ENCODE results near the gene HUNK.

HUNK gene

GRCh38 chr21:31999810-32000468, 127.1 kb downstream of the HUNK start:
- H3K27ac ChIP-seq, result no peak overlapping the region
- TF ChIP-seq ZFX (IDR thresholded peaks at IDR 0.05; ENCODE audit: borderline replicate concordance) (no peak), CTCF (IDR thresholded peaks at IDR 0.05) (no peak)

GRCh38 chr21:32001390-32001789, 128.6 kb downstream of the HUNK start:
- TF ChIP-seq ZFX (IDR thresholded peaks at IDR 0.05; ENCODE audit: borderline replicate concordance), result no peak
- no peak for TF ChIP-seq CTCF (IDR thresholded peaks at IDR 0.05)
- no peak overlapping the region for H3K27ac ChIP-seq

- TF ChIP-seq ZFX (IDR thresholded peaks at IDR 0.05; ENCODE audit: borderline replicate concordance), result no peak
- no peak for TF ChIP-seq CTCF (IDR thresholded peaks at IDR 0.05)
These were observed 130.6 kb downstream of the HUNK start for GRCh38 chr21:32003411-32003810.

GRCh38 chr21:32004291-32004690, 131.5 kb downstream of the HUNK start:
- no peak overlapping the region for H3K27ac ChIP-seq
- TF ChIP-seq CTCF (IDR thresholded peaks at IDR 0.05) (no peak), ZFX (IDR thresholded peaks at IDR 0.05; ENCODE audit: borderline replicate concordance) (no peak)

More at GRCh38 chr21:32003411-32003810, 130.6 kb downstream of the HUNK start:
- no peak overlapping the region for H3K27ac ChIP-seq

- no peak overlapping the region for H3K27ac ChIP-seq
- TF ChIP-seq ZFX (IDR thresholded peaks at IDR 0.05; ENCODE audit: borderline replicate concordance) (no peak), CTCF (IDR thresholded peaks at IDR 0.05) (no peak)
These were observed 134.6 kb downstream of the HUNK start for GRCh38 chr21:32007456-32007855.

- no peak overlapping the region for H3K27ac ChIP-seq
- TF ChIP-seq ZFX (IDR thresholded peaks at IDR 0.05; ENCODE audit: borderline replicate concordance) (no peak), CTCF (IDR thresholded peaks at IDR 0.05) (no peak)
These were observed 135.9 kb downstream of the HUNK start for GRCh38 chr21:32008714-32009113.

- no peak overlapping the region for H3K27ac ChIP-seq
- no peak for TF ChIP-seq CTCF (IDR thresholded peaks at IDR 0.05)
- TF ChIP-seq ZFX (IDR thresholded peaks at IDR 0.05; ENCODE audit: borderline replicate concordance), result no peak
These were observed 136.4 kb downstream of the HUNK start for GRCh38 chr21:32009263-32009662.

Measured in 22Rv1 (cell line).